NCI-H2081 treated with DMSO at 0.1 percent for 48 hours (cell line): Measurements from ENCODE around the gene SERBP1.
"Not testable (repeated sequence)": the region's sequence is repeated elsewhere in the genome, so short reads cannot be mapped to it uniquely, and the experiment has no call there.

Source experiments
- DNase-seq: peaks from one replicate; lab custom pipeline; 2025; lab: John Stamatoyannopoulos, UW

Gene SERBP1

GRCh38 chr1:67440339-67440738 is 10.1 kb upstream of the SERBP1 start:
- DNase-seq: no peak

GRCh38 chr1:67439277-67440029 is 9.3 kb upstream of the SERBP1 start:
- no peak for DNase-seq

GRCh38 chr1:67437961-67438360 is 7.8 kb upstream of the SERBP1 start:
- no peak for DNase-seq

- no peak for DNase-seq
Observed at GRCh38 chr1:67436511-67437055, 6.4 kb upstream of the SERBP1 start.

- DNase-seq: no peak
Observed at GRCh38 chr1:67434491-67434890, 4.3 kb upstream of the SERBP1 start.

- no peak for DNase-seq
Observed at GRCh38 chr1:67433837-67434236, 3.6 kb upstream of the SERBP1 start.

- DNase-seq: no peak
Observed at GRCh38 chr1:67432745-67433144, 2.5 kb upstream of the SERBP1 start.

GRCh38 chr1:67431869-67432578 is 1.8 kb upstream of the SERBP1 start:
- no peak for DNase-seq

GRCh38 chr1:67431156-67431765 is 1.1 kb upstream of the SERBP1 start:
- DNase-seq: no peak

- DNase-seq: no peak
Observed at GRCh38 chr1:67429528-67430357, 459 bp downstream of the SERBP1 start.

- DNase-seq: no peak
Observed at GRCh38 chr1:67429011-67429527, 1.1 kb downstream of the SERBP1 start.

GRCh38 chr1:67427947-67428346 is 2.3 kb downstream of the SERBP1 start:
- DNase-seq: no peak

GRCh38 chr1:67427465-67427864 is 2.7 kb downstream of the SERBP1 start:
- no peak for DNase-seq

- no peak for DNase-seq
Observed at GRCh38 chr1:67420835-67421492, 9.2 kb downstream of the SERBP1 start.

- no peak for DNase-seq
Observed at GRCh38 chr1:67418839-67419586, 11.2 kb downstream of the SERBP1 start.

- not testable (repeated sequence) for DNase-seq
Observed at GRCh38 chr1:67417733-67418132, 12.5 kb downstream of the SERBP1 start.

- DNase-seq: no peak
Observed at GRCh38 chr1:67415041-67415440, 15.2 kb downstream of the SERBP1 start.

- DNase-seq: no peak
Observed at GRCh38 chr1:67414574-67414973, 15.6 kb downstream of the SERBP1 start.

GRCh38 chr1:67413101-67413500 is 17.1 kb downstream of the SERBP1 start:
- DNase-seq: not testable (repeated sequence)

GRCh38 chr1:67408148-67408547 is 22.1 kb downstream of the SERBP1 start:
- no peak for DNase-seq
